Activated T-cell treated with anti-CD3 and anti-CD28 coated beads, Interleukin-2, amount 50 U/mL, for 48 hours (primary cell): Measurements from ENCODE around the gene MAP3K13.
A peak's percentile ranks its signal among the peaks of the same experiment; 100 is the strongest.
"Not testable (repeated sequence)": the region's sequence is repeated elsewhere in the genome, so short reads cannot be mapped to it uniquely, and the experiment has no call there.

Experiments used
- DNase-seq, 2 experiments: peaks; one replicate each; pipeline ENCODE4 v3.0.0-alpha.2; 2020

MAP3K13 gene

DNA sequence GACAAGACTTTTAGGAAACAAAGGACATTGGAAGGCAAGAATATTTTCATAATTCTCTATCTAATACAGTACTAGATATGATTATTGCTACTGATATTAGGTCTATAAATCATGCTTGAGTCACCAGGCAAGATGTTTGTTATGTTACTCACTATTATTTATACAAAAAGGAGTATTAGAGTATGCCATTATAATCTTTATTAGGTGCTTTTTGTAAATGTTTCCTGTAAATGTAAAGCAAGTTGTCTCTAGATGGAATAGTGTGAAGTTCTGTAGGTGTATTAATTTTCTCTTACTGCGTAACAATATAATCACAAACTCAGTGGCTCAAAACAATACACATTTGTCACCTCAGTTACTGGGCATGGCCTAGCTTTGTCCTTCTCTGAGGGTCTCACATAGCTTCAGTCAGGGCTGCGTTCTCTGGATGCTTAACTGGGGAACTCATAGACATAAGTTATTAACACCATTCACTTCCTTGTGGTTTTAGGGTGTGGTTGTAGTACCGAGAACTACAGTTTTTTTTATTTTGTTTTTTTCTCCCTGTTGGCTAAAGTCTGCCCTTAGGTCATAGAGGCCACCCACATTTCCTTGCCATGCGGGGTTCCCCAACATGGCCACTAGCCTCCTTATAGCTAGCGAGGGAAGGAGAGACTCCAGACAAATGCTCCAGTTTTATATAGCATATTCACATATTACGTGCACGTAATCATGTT is 20.3 kb upstream of the MAP3K13 start:
- no peak for DNase-seq

DNA sequence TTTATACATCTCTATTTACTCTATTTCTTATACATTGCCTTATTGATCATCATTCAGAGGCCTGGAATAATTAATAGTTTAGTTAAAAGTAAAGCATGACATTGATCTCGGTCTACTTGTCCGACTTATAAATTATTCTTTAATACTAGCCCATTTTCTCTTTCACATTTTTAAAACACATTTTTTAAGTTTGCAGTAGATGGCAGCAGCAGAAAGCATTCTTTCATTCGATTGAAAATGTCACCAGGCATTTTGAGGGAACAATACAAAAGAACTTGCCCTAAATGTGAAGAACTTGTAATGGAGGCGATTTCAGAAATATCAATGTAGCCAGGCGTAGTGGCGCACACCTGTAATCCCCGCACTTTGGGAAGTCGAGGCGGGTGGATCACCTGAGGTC is 15.5 kb upstream of the MAP3K13 start:
- DNase-seq: no peak

DNA sequence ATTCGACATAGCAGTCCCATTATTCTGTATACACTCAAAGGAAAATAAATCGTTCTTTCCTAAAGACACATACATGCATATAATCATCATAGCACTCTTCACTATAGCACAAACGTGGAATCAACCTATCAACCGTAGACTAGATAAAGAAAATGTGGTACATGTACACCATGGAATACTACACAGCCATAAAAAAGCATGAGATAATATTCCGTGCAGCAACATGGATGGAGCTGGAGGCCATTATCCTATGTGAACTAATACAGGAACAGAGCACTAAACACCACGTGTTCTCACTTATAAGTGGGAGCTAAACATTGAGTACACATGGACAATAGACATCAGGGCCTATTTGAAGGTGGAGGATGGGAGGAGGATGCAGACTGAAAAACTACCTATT is 12.1 kb upstream of the MAP3K13 start:
- DNase-seq: no peak

DNA sequence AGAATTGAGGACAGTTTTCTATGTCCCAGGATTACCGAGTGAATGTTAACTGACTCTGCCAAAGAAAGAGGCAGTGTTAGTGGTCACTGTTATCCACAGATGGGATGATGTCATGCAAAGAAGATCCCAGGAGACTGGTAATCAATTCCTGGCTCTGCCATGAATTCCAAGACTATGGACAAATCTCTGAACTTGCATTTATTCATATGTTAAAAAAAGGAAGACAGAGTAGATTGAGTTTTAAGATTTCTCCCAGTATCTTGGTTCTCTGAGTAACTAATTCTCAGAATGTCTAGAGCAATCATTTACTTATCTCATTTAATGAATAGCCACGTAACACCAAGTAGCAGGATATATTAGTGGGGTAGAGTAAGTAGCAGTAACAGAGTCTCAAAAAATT is 11.5 kb upstream of the MAP3K13 start:
- DNase-seq: no peak

DNA sequence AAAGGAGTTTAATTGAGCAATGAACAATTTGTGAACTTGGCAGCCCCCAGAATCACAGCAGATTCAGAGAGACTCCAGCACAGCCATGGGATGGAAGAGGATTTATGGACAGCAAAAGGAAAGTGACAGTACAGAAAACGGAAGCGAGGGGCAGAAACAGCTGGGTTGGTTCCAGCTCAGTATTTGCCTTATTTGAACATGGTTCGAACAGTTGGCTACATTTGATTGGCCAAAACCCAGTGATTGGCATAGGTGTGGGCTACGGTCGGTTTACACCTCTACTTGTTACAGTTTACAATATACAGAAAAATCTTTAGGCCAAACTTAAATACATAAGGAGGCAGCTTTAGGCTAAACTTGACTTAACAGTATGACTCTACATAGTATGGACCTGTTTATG is 9.7 kb upstream of the MAP3K13 start:
- no peak for DNase-seq

DNA sequence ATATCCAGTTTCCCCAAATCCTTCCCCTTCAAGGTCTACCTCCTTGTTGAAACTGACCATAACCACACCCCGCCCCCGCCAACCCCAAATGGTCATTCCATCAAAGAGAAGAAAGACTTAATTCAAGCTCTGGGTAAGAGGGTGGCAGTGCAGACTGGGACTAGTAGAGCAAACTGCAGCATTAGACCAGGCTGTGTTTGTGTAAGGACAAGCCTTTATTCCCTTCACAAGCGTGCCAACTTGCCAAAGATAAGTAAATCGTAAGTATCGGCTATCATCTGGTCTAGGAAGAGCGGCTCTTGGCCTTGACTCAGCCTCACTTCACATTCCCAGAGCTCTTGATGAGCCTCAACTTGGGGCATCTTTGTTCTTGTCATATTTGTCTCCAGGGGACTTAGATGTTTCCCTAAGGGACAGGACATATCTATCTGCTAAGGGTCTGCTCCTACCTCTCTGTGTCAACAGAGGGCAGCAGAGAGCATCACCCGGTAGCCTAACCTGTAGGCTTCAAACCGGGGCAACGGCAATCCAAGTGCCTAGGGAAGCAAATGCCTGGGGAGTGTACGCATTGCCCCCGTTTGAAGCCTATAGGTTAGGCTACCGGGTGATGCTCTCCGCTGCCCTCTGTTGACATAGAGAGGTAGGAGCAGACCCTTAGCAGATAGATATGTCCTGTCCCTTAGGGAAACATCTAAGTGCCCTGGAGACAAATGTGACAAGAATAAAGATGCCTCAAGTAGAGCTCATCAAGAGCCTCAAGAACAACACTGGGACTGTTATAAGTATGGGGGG is 8.9 kb upstream of the MAP3K13 start:
- peak; percentile 78 to 83 for DNase-seq

DNA sequence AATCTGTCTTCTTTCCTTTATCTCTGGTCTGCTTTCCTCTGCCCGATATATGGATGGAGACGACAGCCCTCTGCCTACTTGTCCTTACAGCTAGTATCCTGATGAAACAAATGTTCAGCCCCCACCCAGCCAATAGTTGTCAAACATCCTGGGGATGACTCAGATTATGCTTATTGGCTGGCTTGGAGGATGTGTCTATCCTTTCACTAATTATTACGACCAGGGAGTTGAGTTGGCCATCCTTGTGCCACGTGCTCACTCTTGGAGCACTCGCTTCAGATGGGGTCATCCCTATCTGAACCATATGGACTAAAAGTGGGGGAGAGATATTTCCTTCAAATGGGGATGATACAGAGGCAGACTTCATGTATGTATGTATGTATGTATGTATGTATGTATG is 6.4 kb upstream of the MAP3K13 start:
- no peak for DNase-seq

DNA sequence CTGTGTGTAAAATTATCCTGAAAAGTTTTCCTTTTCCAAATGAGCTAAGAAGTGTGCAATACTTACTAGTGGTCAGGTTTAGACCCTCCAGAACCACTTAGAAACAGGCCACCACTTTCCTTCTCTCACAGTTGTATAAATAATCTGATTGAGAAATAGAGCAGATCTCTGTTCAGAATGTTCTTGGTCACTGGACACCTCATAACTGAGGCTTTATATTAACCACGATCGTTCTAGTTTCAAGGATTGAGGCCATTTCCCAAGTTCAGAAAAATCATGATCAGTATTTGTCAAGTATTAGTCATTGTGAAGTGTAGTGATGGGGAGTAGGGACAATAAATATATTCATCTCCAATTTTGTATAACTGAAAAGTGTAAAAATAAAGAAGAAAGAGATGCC is 1.0 kb upstream of the MAP3K13 start:
- no peak for DNase-seq

DNA sequence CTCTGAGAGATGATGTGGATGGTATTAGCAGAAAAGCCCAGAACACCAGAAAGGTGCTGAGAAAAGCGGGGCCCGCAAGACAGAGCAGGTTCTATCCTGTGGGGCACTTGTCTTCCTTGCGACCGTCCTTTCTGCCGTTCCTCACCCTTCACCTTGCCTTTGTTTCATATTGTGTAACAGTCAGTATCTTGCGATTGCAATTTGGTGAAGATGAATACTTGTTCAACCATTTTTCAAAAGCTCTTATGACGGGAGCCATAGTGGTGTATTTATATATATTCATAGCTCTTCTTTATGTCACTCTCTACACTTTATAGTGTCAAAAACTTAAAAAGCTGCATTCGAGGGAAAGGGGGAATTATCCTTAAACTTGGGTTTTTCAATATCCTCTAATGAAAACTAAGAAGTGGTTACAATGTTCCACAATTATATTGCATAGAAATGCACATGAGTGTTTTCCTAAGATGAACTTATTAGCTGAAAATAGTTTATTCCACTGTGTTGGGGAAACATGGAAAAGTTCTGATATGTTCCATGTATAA is 797 bp downstream of the MAP3K13 start:
- DNase-seq: no peak

DNA sequence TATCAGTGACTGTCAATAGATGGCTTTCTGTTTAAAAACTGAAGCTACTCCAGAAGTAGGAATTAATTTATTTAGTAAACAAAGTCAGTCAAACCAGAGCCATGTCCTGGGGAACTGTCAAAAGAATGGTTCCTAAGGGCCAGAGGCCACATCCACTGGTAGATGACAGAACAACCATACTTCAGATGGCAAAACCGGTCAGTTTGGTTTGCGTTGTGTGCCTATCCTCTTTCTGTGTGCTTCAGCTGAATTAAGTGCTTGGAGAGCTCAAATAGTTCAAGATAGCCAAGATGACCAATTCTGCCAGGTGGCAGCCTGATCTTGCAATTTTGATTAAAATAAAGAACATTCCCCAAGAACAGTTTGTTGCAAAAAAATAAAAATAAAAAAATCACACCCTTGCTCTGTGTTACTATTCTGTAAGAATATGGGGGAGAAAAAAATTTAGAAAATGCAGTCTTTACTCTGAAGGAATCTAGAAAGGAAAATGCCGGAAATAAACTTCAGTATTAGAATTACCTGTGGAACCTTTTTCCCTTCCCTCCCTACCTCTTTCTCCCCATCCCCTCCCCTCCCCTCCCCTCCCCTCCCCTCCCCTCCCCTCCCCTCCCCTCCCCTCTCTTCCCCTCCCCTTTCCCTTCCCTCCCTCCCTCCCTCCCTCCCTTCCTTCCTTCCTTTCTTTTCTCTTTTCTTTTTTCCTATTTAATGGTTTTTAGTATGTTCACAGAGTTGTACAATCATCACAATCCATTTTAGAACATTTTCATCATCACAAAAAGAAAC is 2.5 kb downstream of the MAP3K13 start:
- no peak for DNase-seq

DNA sequence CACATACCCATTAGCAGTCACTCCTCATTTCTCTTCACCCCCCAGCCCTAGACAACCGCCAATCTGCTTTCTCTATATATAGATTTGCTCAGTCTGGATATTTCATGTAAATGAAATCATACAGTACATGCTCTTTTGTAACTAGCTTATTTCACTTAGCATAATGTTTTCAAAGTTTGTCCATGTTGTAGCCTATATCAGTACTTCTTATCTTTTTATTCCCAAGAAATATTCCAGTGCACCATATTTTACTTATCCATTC is 3.1 kb downstream of the MAP3K13 start:
- no peak for DNase-seq

DNA sequence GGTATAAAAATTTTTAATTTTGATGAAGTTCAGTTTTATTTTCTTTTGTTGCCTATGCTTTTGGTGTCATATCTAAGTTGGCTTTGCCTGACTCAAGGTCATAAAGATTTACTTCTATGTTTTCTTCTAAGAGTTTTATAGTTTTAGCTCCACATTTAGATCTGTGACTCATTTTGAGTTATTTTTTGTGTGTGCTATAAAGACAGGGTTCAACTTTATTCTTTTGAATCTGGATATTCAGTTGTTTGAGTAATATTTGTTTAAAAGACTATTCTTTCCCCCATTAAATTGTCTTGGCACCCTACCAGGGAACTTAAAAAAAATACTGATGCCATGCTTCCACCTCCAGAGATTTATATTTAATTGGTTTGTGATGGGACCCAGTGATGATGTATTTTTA is 4.0 kb downstream of the MAP3K13 start:
- DNase-seq: no peak

DNA sequence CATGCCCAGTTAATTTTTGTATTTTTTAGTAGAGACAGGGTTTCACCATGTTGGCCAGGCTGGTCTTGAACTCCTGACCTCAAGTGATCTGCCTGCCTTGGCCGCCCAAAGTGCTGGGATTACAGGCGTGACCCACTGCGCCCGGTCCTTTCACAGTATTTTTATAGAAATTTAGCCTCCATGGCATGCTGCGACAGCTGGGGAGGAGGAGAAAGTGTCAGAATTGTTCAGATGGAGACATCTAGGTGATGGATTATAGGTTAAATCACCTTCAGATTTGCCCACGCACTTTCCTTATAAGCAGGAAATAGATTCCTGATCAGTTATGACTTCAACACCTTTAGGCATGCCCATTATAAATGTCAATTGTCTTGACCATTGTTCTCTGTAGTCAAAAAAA is 7.4 kb downstream of the MAP3K13 start:
- DNase-seq: not testable (repeated sequence)

DNA sequence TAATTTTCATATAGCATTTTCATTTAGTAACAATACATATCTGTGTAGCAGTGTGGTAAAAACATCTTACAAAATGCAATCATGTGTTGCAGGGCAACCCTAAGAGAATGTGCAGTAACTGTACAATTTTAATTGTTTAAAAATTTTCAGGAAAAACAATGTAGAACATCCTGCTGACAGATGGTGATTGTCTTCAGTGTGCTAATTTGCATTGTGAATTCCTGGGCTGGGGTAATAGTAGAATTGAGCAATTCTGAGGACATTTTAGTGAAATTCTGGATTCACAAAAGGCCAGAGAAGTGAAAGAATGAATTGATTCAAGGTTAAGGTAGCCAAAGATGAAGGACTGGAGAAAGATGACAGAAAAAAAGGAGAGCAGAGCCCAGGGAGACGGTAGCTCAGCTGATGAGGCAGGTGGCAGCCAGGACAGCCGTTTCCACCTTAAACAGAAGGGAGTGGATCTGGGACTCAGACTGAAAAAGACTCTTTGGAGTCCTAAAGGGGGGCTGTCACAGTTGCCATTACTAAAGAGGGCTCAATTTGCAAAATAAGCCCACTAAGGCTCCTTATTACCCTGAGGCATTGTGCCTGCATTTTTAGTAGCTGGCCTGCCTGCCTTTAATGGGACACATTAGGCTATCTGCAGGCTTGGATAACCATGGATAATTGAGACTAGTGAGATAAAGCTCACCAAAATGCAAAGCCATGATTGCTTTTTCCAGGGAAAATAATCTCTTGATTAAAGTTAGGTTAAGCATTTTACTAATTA is 8.6 kb downstream of the MAP3K13 start:
- DNase-seq: no peak

DNA sequence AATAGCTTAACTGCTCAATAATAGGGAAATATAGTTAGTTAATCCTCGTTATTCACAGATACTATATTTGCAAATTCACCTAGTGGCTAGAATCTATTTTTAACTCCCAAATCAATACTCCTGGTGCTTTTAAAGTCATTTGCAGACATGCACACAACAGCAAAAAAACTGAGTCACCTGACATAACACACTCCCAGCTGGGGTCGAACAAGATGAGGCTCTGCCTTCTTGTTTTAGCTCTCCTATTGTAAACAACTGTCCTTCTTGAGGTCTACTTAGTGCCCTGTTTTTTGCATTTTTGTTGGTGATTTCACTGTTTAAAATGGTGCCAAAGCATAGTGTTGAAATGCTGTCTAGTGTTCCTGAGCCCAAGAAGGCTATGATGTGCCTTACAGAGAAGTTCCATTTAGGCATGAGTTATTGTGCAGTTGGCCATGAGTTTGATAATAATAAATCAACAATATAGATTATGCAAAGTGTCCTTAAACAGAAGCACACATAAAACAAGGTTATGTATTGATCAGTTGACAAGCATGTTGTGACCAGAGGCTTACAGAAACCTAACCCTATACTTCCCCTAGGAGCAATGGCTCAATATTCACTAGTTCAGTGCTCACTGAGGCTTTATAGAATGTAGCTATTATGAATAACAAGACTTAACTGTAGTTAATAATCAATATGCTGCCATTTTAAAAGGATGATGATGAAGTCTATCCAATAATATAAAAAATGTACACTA is 18.6 kb downstream of the MAP3K13 start:
- no peak for DNase-seq

DNA sequence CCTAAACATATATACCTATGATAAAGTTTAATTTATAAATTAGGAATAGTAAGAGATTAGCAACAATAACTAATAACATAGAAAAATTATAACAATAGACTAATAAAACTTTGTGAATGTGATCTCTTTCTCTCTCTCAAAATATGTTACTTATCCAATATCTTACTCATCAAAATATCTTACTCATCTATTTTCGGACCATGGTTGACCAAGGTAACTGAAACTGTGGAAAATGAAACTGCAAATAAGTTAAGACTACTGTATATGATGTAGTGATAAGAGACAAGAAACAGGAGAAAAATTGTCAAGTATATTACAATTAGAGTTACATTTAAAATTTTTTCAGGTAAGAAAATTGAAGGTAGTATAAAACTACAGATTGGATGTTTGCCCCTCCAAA is 19.2 kb downstream of the MAP3K13 start:
- no peak for DNase-seq

DNA sequence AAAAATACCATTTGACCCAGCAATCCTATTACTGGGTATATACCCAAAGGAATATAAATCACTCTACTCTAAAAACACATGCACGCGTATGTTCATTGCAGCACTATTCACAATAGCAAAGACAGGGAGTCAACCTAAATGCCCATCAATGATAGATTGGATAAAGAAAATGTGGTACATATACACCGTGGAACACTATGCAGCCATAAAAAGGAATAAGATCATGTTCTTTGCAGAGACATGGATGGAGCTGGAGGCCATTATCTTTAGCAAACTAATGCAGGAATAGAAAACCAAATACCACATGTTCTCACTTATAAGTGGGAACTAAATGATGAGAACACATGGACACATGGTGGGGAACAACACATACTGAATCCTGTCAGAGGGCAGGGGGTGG is 23.6 kb downstream of the MAP3K13 start:
- not testable (repeated sequence) for DNase-seq

DNA sequence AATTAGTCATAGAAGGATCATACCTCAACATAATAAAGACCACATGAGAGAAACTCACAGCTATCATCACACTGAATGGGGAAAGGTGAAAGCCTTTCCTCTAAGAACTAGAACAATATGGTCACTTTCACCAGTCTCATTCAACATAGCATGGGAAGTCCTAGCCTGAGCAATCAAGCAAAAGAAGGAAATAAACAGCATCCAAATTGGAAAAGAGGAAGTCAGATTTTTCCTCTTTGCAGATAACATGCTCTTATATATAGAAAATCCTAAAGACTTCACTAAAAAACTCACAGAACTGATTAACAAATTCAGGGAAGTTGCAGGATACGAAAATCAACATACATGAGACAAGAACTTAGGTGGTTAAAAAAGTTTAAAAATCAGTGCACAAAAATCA is 24.7 kb downstream of the MAP3K13 start:
- DNase-seq: no peak

DNA sequence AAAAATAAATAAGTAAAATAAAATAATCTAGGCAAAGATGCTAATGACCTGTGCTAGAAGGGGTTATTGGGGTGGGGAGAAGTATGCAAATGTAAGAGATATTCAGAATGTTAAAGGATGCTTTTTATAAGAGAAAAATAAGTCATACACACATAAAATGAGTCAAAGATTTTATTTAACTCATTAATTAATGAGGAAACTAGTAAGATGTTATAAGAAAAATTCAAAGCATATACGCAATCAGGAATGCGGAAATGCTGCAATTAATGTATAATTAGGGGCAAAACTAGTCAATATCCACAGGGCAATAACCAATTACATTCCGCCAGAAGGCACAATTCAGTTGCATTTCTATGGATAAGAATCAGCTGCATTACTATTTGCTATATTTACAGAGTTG is 30.1 kb downstream of the MAP3K13 start:
- DNase-seq: no peak

DNA sequence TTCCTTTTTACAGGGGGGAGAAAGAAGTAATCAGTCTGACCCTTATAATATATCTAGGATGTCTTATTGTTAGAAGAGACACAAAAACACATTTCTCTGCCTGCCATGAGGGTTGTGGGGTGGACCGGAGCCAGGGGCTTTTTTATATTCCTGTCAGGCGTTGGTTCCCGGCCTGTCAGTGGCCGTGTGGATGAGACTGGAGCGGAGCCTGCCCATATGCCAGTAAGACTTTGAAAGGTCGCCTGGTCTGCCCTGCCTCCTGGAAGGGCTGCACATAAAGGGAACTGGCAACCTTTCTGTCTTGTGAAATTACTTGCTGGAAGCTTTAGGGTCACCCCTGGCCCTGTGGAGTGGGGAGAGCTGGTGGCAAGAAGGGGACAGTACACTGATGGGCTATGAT is 34.7 kb downstream of the MAP3K13 start:
- no peak for DNase-seq

DNA sequence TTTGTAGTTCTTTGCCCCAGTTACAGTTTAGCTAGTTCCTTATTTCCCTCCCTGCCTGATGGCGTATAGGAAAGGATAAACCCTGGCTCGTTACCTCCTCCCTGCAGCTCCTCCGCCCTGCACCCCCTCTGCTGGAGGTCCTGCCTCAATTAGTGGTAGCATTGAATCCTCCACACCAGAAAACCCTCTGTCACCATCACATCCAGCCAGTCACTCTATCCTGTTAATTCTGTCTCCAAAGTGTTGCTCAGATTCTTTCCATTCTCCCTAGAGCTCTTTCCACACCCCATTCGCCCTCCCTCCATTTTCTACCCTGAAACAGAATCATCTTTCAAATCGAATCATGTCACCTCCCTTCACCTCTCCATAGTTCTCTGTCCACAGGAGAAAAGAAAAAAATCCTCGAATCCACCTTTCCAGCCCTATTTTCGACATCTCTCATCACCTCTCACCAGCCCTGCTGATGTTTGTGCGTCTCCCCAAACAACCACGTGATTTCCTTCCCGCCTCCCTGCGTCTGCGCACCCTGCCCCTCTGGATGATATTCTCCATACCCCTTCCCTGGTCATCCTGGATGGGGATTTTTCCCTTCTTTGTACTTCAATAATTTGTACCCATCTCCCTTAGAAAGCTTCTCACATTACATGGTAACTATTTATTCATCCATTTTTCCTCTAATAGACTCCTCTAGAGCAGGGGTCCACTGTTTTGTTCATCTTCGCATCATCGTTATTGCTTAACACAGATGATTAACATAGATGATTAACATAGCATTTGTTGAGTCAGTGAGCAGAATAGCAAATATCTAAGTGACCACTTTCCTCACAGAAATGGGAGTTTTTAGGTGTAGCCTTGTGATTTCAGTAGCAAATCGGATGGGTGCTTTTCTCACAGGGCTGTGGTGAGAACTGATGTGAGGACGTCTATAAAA is 37.1 kb downstream of the MAP3K13 start:
- no peak for DNase-seq
